Neural cell (in vitro differentiated cells): Measurements from ENCODE around the gene TMEM176B. TPM values are rescaled to one million over a fixed set of nuclear protein-coding genes. Genes with fewer than 3 reads are reported as not detected.

Experiments
- H2AFZ ChIP-seq: fragments of 200-600, 300-800 bp; sonication (generic), shearing (Covaris generic); 2 replicates; pipeline ENCODE4 v1.6.0; 2014; ENCODE audit warnings: low read depth, mild to moderate bottlenecking, antibody characterized with exemption, low read length, moderate library complexity
- H3F3A ChIP-seq: fragments of 200-600 bp; shearing (Covaris generic); 2 replicates; pipeline ENCODE4 v1.6.1; 2016; ENCODE audit warnings: mild to moderate bottlenecking, moderate library complexity, mixed read lengths, antibody characterized with exemption, low read length; ENCODE audit not compliant: insufficient read depth, poor library complexity, severe bottlenecking
- H3K27ac ChIP-seq: fragments of 200-600, 300-800 bp; sonication (generic), shearing (Covaris generic); 2 replicates; pipeline ENCODE4 v1.5.1; 2014; ENCODE audit warnings: mild to moderate bottlenecking, low read length, moderate library complexity
- H3K27me3 ChIP-seq: fragments of 300-800, 200-600 bp; sonication (generic), shearing (Covaris generic); 2 replicates; pipeline ENCODE4 v1.6.0; 2014; ENCODE audit warnings: mild to moderate bottlenecking, low read depth, low read length, moderate library complexity; ENCODE audit not compliant: insufficient read depth
- H3K36me3 ChIP-seq: fragments of 300-800, 200-600 bp; sonication (generic), shearing (Covaris generic); 2 replicates; pipeline ENCODE4 v1.5.1; 2014; ENCODE audit warnings: mild to moderate bottlenecking, antibody characterized with exemption, low read length, moderate library complexity; ENCODE audit not compliant: insufficient read depth
- H3K4me2 ChIP-seq: fragments of 300-800, 200-600 bp; sonication (generic), shearing (Covaris generic); 2 replicates; pipeline ENCODE4 v1.6.0; 2014; ENCODE audit warnings: mild to moderate bottlenecking, low read length
- H3K4me3 ChIP-seq: fragments of 300-800, 200-600 bp; sonication (generic), shearing (Covaris generic); 2 replicates; pipeline ENCODE4 v1.5.1; 2014; ENCODE audit warnings: mild to moderate bottlenecking, low read length, moderate library complexity
- H3K79me2 ChIP-seq: fragments of 200-600 bp; shearing (Covaris generic); replicated peaks from 2 replicates; pipeline ENCODE4 v1.6.0; 2014; ENCODE audit warnings: mild to moderate bottlenecking, low read length, moderate library complexity; ENCODE audit not compliant: insufficient read depth
- H3K9ac ChIP-seq: fragments of 300-800, 200-600 bp; sonication (generic), shearing (Covaris generic); 2 replicates; pipeline ENCODE4 v1.6.1; 2016; ENCODE audit warnings: mild to moderate bottlenecking, low read length, mixed read lengths
- H3K9me2 ChIP-seq: fragments of 200-600 bp; shearing (Covaris generic); 2 replicates; pipeline ENCODE4 v1.6.1; 2016; ENCODE audit warnings: mild to moderate bottlenecking, low read length, mixed read lengths; ENCODE audit not compliant: insufficient read depth
- H3K9me3 ChIP-seq: fragments of 200-600, 300-800 bp; sonication (generic), shearing (Covaris generic); 2 replicates; pipeline ENCODE4 v1.6.1; 2016; ENCODE audit warnings: mild to moderate bottlenecking, mixed run types, low read length, moderate library complexity, mixed read lengths
- H4K20me1 ChIP-seq: fragments of 200-600 bp; shearing (Covaris generic); 2 replicates; pipeline ENCODE4 v1.6.1; 2016; ENCODE audit warnings: mild to moderate bottlenecking, mixed run types; ENCODE audit not compliant: insufficient read depth
- EP300 ChIP-seq: fragments of 450-650 bp; conservative IDR thresholded peaks from 2 replicates; pipeline ENCODE4 v1.6.1; 2014; ENCODE audit warnings: antibody characterized with exemption, mild to moderate bottlenecking, moderate library complexity; ENCODE audit not compliant: poor library complexity, severe bottlenecking
- EZH2 ChIP-seq: fragments of 200-600, 300-800 bp; shearing (Covaris generic), sonication (generic); IDR thresholded peaks from 2 replicates; pipeline ENCODE4 v1.6.1; 2014; ENCODE audit warnings: antibody characterized with exemption, low read length, borderline replicate concordance, mild to moderate bottlenecking; ENCODE audit not compliant: insufficient read depth, poor library complexity, severe bottlenecking
- MXI1 ChIP-seq: fragments of 450-650 bp; conservative IDR thresholded peaks from 2 replicates; pipeline ENCODE4 v1.6.1; 2014; ENCODE audit warnings: antibody characterized with exemption, mild to moderate bottlenecking; ENCODE audit not compliant: poor library complexity, severe bottlenecking
- POLR2AphosphoS5 ChIP-seq: IDR thresholded peaks from 2 replicates; pipeline ENCODE4 v1.6.1; 2012
- RAD21 ChIP-seq: fragments of 450-650 bp; conservative IDR thresholded peaks from 2 replicates; pipeline ENCODE4 v1.6.1; 2014; ENCODE audit warnings: antibody characterized with exemption, mild to moderate bottlenecking, moderate library complexity
- SMC3 ChIP-seq: fragments of 450-650 bp; conservative IDR thresholded peaks from 2 replicates; pipeline ENCODE4 v1.6.1; 2014; ENCODE audit warnings: antibody characterized with exemption, mild to moderate bottlenecking, moderate library complexity; ENCODE audit not compliant: poor library complexity
- TAF1 ChIP-seq: IDR thresholded peaks from 2 replicates; pipeline ENCODE4 v1.6.1; 2012; ENCODE audit warnings: low read depth
- polyA plus RNA-seq: library from polyadenylated mRNA; depleted of rRNA; stranded (reverse); fragments of >200 nt; gene quantifications from 2 replicates; pipeline ENCODE4 v1.2.3, GENCODE V29; 2014
- TF ChIP-seq, protein P1 (sequence below): fragments of 450-650 bp; IDR thresholded peaks from 2 replicates; pipeline ENCODE4 v1.5.1; 2014; ENCODE audit warnings: antibody characterized with exemption, mild to moderate bottlenecking, moderate library complexity; ENCODE audit not compliant: poor library complexity, severe bottlenecking
- TF ChIP-seq, protein P2 (sequence below): IDR thresholded peaks from 2 replicates; pipeline ENCODE4 v1.6.1; 2012; ENCODE audit warnings: borderline replicate concordance

The TMEM176B gene
- polyA plus RNA-seq, 1 donor from 2014 or later = 1.9 TPM

DNA sequence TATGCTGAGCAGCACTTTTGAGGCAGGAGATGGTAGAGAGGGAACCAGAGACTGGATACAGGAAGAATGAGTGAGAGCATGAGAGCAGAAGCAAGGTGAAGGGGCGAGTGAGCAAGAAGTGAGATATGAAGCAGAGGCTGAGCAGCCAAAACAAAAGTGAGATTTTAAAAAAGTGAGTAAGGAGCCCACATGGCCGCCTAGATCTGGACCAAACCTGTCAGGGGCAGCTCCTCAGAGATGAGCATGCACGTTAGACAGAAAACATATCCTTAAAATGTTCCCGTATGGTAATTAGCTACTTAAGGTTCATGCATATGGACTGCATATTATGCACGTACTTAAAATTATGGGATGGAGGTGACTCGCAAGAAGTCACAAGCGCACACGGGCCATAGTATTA lies 22.9 kb upstream of the TMEM176B start:
- H3K79me2 ChIP-seq = no peaks in the 10 kb centered on the region

DNA sequence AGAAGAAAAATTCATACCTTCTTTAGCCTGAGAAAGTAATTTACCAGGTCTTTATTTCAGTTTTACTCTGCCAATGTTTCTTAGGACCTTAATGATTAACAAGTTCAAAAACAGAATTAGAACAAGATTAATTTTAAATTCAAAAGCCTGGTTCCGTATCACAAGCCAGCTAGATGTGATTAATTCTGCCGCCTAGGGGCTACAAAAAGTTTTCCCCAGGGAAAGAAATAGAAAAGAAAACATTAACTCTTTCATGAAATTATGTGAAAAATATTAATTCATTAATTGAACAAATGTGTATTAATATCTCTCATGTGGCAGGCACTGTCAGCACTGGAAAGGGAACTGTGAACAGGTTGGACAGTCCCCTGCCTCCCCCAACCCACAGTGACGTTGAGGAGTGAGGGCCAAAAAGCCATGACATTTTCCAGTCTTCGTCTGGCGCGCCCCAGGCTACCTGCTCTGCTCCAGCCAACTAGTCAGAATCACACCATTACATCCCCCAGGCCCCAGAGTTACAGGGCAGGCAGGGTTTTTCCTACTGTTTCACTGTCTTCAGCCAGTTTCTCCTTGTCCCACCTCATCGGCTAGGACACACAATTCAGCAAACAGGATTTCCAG lies 20.5 kb upstream of the TMEM176B start:
- Histone ChIP-seq H3K36me3 (no peaks in the 10 kb centered on the region), H3K4me2 (no peak overlapping the region), H3K27me3 (no peaks in the 10 kb centered on the region), H3K79me2 (no peaks in the 10 kb centered on the region), H3K9ac (no peak overlapping the region), H2AFZ (no peak overlapping the region), H4K20me1 (no peaks in the 10 kb centered on the region), H3K4me3 (no peak overlapping the region), H3K27ac (no peak overlapping the region), H3K9me2 (no peaks in the 10 kb centered on the region), H3K9me3 (no peaks in the 10 kb centered on the region), H3F3A (no peaks in the 10 kb centered on the region)
- no peak for TF ChIP-seq MXI1

More for the DNA sequence above, 22.9 kb upstream of the TMEM176B start:
- H2AFZ ChIP-seq = no peak overlapping the region
- H3K27me3 ChIP-seq = no peaks in the 10 kb centered on the region
- no peak overlapping the region for H3K9ac ChIP-seq
- no peaks in the 10 kb centered on the region for H3K9me2 ChIP-seq
- no peaks in the 10 kb centered on the region for H4K20me1 ChIP-seq
- H3K9me3 ChIP-seq = no peaks in the 10 kb centered on the region
- no peak overlapping the region for H3K4me2 ChIP-seq
- H3K4me3 ChIP-seq = no peak overlapping the region
- TF ChIP-seq POLR2AphosphoS5 = no peak
- no peak for TF ChIP-seq RAD21
- no peak for TF ChIP-seq EP300
- TF ChIP-seq, protein P1, sequence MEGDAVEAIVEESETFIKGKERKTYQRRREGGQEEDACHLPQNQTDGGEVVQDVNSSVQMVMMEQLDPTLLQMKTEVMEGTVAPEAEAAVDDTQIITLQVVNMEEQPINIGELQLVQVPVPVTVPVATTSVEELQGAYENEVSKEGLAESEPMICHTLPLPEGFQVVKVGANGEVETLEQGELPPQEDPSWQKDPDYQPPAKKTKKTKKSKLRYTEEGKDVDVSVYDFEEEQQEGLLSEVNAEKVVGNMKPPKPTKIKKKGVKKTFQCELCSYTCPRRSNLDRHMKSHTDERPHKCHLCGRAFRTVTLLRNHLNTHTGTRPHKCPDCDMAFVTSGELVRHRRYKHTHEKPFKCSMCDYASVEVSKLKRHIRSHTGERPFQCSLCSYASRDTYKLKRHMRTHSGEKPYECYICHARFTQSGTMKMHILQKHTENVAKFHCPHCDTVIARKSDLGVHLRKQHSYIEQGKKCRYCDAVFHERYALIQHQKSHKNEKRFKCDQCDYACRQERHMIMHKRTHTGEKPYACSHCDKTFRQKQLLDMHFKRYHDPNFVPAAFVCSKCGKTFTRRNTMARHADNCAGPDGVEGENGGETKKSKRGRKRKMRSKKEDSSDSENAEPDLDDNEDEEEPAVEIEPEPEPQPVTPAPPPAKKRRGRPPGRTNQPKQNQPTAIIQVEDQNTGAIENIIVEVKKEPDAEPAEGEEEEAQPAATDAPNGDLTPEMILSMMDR = no peak
- no peak for TF ChIP-seq MXI1
- TF ChIP-seq, protein P2, sequence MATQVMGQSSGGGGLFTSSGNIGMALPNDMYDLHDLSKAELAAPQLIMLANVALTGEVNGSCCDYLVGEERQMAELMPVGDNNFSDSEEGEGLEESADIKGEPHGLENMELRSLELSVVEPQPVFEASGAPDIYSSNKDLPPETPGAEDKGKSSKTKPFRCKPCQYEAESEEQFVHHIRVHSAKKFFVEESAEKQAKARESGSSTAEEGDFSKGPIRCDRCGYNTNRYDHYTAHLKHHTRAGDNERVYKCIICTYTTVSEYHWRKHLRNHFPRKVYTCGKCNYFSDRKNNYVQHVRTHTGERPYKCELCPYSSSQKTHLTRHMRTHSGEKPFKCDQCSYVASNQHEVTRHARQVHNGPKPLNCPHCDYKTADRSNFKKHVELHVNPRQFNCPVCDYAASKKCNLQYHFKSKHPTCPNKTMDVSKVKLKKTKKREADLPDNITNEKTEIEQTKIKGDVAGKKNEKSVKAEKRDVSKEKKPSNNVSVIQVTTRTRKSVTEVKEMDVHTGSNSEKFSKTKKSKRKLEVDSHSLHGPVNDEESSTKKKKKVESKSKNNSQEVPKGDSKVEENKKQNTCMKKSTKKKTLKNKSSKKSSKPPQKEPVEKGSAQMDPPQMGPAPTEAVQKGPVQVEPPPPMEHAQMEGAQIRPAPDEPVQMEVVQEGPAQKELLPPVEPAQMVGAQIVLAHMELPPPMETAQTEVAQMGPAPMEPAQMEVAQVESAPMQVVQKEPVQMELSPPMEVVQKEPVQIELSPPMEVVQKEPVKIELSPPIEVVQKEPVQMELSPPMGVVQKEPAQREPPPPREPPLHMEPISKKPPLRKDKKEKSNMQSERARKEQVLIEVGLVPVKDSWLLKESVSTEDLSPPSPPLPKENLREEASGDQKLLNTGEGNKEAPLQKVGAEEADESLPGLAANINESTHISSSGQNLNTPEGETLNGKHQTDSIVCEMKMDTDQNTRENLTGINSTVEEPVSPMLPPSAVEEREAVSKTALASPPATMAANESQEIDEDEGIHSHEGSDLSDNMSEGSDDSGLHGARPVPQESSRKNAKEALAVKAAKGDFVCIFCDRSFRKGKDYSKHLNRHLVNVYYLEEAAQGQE = no peak
- no peak for TF ChIP-seq TAF1
- TF ChIP-seq EZH2 = no peak
- TF ChIP-seq SMC3 = no peak
- H3F3A ChIP-seq = no peaks in the 10 kb centered on the region
- no peaks in the 10 kb centered on the region for H3K36me3 ChIP-seq
- H3K27ac ChIP-seq = no peak overlapping the region

DNA sequence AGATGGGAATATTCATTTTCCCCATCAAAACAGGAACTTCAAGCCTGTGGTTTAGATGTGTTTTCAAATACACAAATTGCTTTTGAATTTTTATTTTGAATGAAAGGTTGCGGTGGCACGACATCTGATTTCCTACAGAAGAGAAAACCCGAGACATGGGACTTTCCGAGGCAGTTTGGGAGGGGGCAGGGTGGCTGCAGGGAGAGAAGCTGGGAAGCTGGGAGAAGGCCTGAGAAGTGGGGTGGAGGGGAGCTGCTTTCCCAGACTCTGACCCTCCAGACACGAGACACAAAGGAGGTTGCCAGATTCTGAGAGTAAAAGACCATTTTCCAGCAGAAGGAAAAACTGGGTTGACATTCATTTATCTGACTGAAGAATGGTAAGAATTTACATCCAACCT lies 20.0 kb upstream of the TMEM176B start:
- Histone ChIP-seq H3K4me2 (no peak overlapping the region), H3K27me3 (no peaks in the 10 kb centered on the region), H3K27ac (no peak overlapping the region), H3K79me2 (no peaks in the 10 kb centered on the region), H3K9me3 (no peaks in the 10 kb centered on the region), H3K9me2 (no peaks in the 10 kb centered on the region), H3K4me3 (no peak overlapping the region), H3K9ac (no peak overlapping the region), H4K20me1 (no peaks in the 10 kb centered on the region), H2AFZ (no peak overlapping the region), H3K36me3 (no peaks in the 10 kb centered on the region), H3F3A (no peaks in the 10 kb centered on the region)
- no peak for TF ChIP-seq EP300
- no peak for TF ChIP-seq EZH2
- TF ChIP-seq, protein P2 = no peak
- no peak for TF ChIP-seq TAF1
- no peak for TF ChIP-seq RAD21
- TF ChIP-seq, protein P1 = no peak
- no peak for TF ChIP-seq MXI1
- TF ChIP-seq SMC3 = no peak
- no peak for TF ChIP-seq POLR2AphosphoS5
